IMR-90 (cell line): ENCODE measurements around the gene PRR5. TPM values are rescaled to one million over a fixed set of nuclear protein-coding genes. Genes with fewer than 3 reads are reported as not detected.

ENCODE experiments used
- ATAC-seq: fragments of 200-7000 bp; cut with Tn5 transposase; 2 replicates; pipeline ENCODE4 v1.9.1; 2020; ENCODE audit warnings: low read depth, mild to moderate bottlenecking, moderate library complexity
- BruUV-seq: library from RNA; stranded (reverse); fragments of 400-500 nt; replicated peaks from 2 replicates; lab custom pipeline; 2021; lab: Mats Ljungman, UMichigan
- CTCF ChIA-PET: fragments of 300-600 bp; formaldehyde crosslinking; extraction: SDS; loops from one replicate; lab custom pipeline; 2021; ENCODE audit warnings: antibody characterized with exemption; lab: Yijun Ruan, JAX
- POLR2A ChIA-PET: fragments of 300-600 bp; sonication (Branson Sonifier 250); formaldehyde crosslinking; loops from one replicate; lab custom pipeline; 2022; ENCODE audit warnings: antibody characterized with exemption; ENCODE audit not compliant: unreplicated experiment; lab: Charles Lee
- DNase-seq: peaks from one replicate; pipeline ENCODE4 v3.0.0; 2013
- H2AFZ ChIP-seq: replicated peaks from 2 replicates; pipeline ENCODE3; 2013; ENCODE audit warnings: low read length, mild to moderate bottlenecking; ENCODE audit not compliant: poor library complexity
- H2AK5ac ChIP-seq: 2 replicates; pipeline ENCODE4 v1.6.1; 2013; ENCODE audit warnings: low read depth, low read length, inconsistent platforms
- H2AK9ac ChIP-seq: replicated peaks from 2 replicates; pipeline ENCODE3; 2013; ENCODE audit warnings: mild to moderate bottlenecking, low read depth, low read length, moderate library complexity; ENCODE audit not compliant: poor library complexity
- H2BK120ac ChIP-seq: 2 replicates; pipeline ENCODE4 v1.6.1; 2013; ENCODE audit warnings: low read depth, low read length, inconsistent platforms
- H2BK15ac ChIP-seq: 3 replicates; pipeline ENCODE4 v1.6.1; 2013; ENCODE audit warnings: low read depth, low read length, inconsistent platforms
- H2BK20ac ChIP-seq: 2 replicates; pipeline ENCODE4 v1.6.1; 2013; ENCODE audit warnings: low read depth, mild to moderate bottlenecking, inconsistent platforms, low read length, moderate library complexity
- H2BK5ac ChIP-seq: 2 replicates; pipeline ENCODE4 v1.6.1; 2013; ENCODE audit warnings: mild to moderate bottlenecking, low read depth, low read length, inconsistent platforms; ENCODE audit not compliant: poor library complexity, severe bottlenecking
- H3K14ac ChIP-seq: replicated peaks from 2 replicates; pipeline ENCODE4 v1.6.1; 2013; ENCODE audit warnings: low read depth, low read length, inconsistent platforms
- H3K18ac ChIP-seq: 2 replicates; pipeline ENCODE4 v1.6.1; 2013; ENCODE audit warnings: low read depth, low read length, control low read depth
- H3K23ac ChIP-seq: 2 replicates; pipeline ENCODE4 v1.6.1; 2013; ENCODE audit warnings: low read depth, low read length, inconsistent platforms
- H3K27ac ChIP-seq: 2 replicates; pipeline ENCODE4 v1.5.1; 2013; ENCODE audit warnings: mild to moderate bottlenecking, control low read depth, low read length; ENCODE audit not compliant: insufficient read depth
- H3K27me3 ChIP-seq: 2 replicates; pipeline ENCODE4 v1.6.1; 2013; ENCODE audit warnings: low read length; ENCODE audit not compliant: control insufficient read depth, insufficient read depth
- H3K36me3 ChIP-seq: 2 replicates; pipeline ENCODE4 v1.6.1; 2013; ENCODE audit warnings: low read length, mixed read lengths; ENCODE audit not compliant: control insufficient read depth, insufficient read depth
- H3K4ac ChIP-seq: 2 replicates; pipeline ENCODE4 v1.6.1; 2013; ENCODE audit warnings: low read depth, low read length, inconsistent platforms
- H3K4me1 ChIP-seq: 2 replicates; pipeline ENCODE4 v1.6.1; 2013; ENCODE audit warnings: low read length, mixed read lengths; ENCODE audit not compliant: control insufficient read depth, insufficient read depth
- H3K4me2 ChIP-seq: 2 replicates; pipeline ENCODE4 v1.6.1; 2013; ENCODE audit warnings: low read depth, mild to moderate bottlenecking, control low read depth, low read length, moderate library complexity
- H3K4me3 ChIP-seq: 2 replicates; pipeline ENCODE4 v1.5.1; 2013; ENCODE audit warnings: low read depth, mild to moderate bottlenecking, control low read depth, low read length, moderate library complexity; ENCODE audit not compliant: insufficient read depth
- H3K56ac ChIP-seq: 2 replicates; pipeline ENCODE4 v1.6.1; 2013; ENCODE audit warnings: low read length, inconsistent platforms; ENCODE audit not compliant: insufficient read depth; ENCODE audit errors: extremely low read depth
- H3K79me1 ChIP-seq, 2 experiments: 2 replicates each; pipeline ENCODE4 v1.6.1; 2013; ENCODE audit warnings: low read length in 2 of 2, inconsistent platforms in 1 of 2, low read depth in 1 of 2
- H3K9ac ChIP-seq: 2 replicates; pipeline ENCODE4 v1.6.1; 2013; ENCODE audit warnings: low read depth, low read length, control low read depth
- H3K9me1 ChIP-seq: 2 replicates; pipeline ENCODE4 v1.6.1; 2013; ENCODE audit warnings: low read length, inconsistent platforms; ENCODE audit not compliant: insufficient read depth
- H3K9me3 ChIP-seq: 2 replicates; pipeline ENCODE4 v1.6.1; 2013; ENCODE audit warnings: low read length; ENCODE audit not compliant: control insufficient read depth, insufficient read depth
- H4K20me1 ChIP-seq: 2 replicates; pipeline ENCODE4 v1.6.1; 2013; ENCODE audit warnings: low read length, inconsistent platforms; ENCODE audit not compliant: insufficient read depth
- H4K5ac ChIP-seq: 2 replicates; pipeline ENCODE4 v1.6.1; 2013; ENCODE audit warnings: mild to moderate bottlenecking, low read depth, low read length, control low read depth
- H4K8ac ChIP-seq, 2 experiments: 2 replicates each; pipeline ENCODE4 v1.6.1; 2013; ENCODE audit warnings: low read depth in 2 of 2, low read length in 2 of 2, control low read depth in 1 of 2, inconsistent platforms in 1 of 2
- H4K91ac ChIP-seq: 2 replicates; pipeline ENCODE4 v1.6.1; 2013; ENCODE audit warnings: low read depth, low read length, inconsistent platforms; ENCODE audit not compliant: insufficient read depth
- BHLHE40 ChIP-seq: fragments of 150-350 bp; IDR thresholded peaks from 2 replicates; pipeline ENCODE4 v1.6.1; 2016; ENCODE audit warnings: mild to moderate bottlenecking, low read depth, low read length
- CEBPB ChIP-seq: IDR thresholded peaks from 2 replicates; pipeline ENCODE4 v1.6.1; 2012; ENCODE audit warnings: low read depth, low read length, improper control_type of control experiment
- CHD1 ChIP-seq: IDR thresholded peaks from 2 replicates; pipeline ENCODE4 v1.6.1; 2012; ENCODE audit warnings: low read depth, low read length, improper control_type of control experiment
- CTCF ChIP-seq: conservative IDR thresholded peaks from 2 replicates; pipeline ENCODE4 v1.5.1; 2012; ENCODE audit warnings: mild to moderate bottlenecking, low read depth, low read length, improper control_type of control experiment
- FOS ChIP-seq: fragments of 150-350 bp; IDR thresholded peaks from 2 replicates; pipeline ENCODE4 v1.6.1; 2016; ENCODE audit warnings: low read depth, low read length
- MAFK ChIP-seq: IDR thresholded peaks from 2 replicates; pipeline ENCODE4 v1.6.1; 2012; ENCODE audit warnings: low read depth, low read length, improper control_type of control experiment
- MXI1 ChIP-seq: IDR thresholded peaks from 2 replicates; pipeline ENCODE4 v1.6.1; 2012; ENCODE audit warnings: low read depth, mild to moderate bottlenecking, low read length, moderate library complexity, borderline replicate concordance
- NFE2L2 ChIP-seq: fragments of 150-350 bp; IDR thresholded peaks from 2 replicates; pipeline ENCODE4 v1.6.1; 2016; ENCODE audit warnings: low read depth, mild to moderate bottlenecking, low read length
- RAD21 ChIP-seq: IDR thresholded peaks from 2 replicates; pipeline ENCODE4 v1.6.1; 2012; ENCODE audit warnings: low read length, improper control_type of control experiment
- RCOR1 ChIP-seq: IDR thresholded peaks from 2 replicates; pipeline ENCODE4 v1.6.1; 2012; ENCODE audit warnings: mild to moderate bottlenecking, low read length, improper control_type of control experiment; ENCODE audit not compliant: insufficient replicate concordance
- RFX5 ChIP-seq: IDR thresholded peaks from 2 replicates; pipeline ENCODE4 v1.8.0; 2012; ENCODE audit warnings: low read depth, mild to moderate bottlenecking, low read length, moderate library complexity
- SMC3 ChIP-seq: fragments of 150-350 bp; IDR thresholded peaks from 2 replicates; pipeline ENCODE4 v1.6.1; 2016; ENCODE audit warnings: low read depth, mild to moderate bottlenecking, antibody characterized with exemption, low read length, moderate library complexity
- USF2 ChIP-seq: fragments of 150-350 bp; IDR thresholded peaks from 2 replicates; pipeline ENCODE4 v1.6.1; 2017; ENCODE audit warnings: mild to moderate bottlenecking, antibody characterized with exemption, low read length, low read depth
- WGBS, 2 experiments: methylation state at CpG; one replicate each; pipeline versions ENCODE4 v1.1.5 to v1.1.7; 2013; ENCODE audit warnings: missing lambda C conversion rate in 2 of 2; ENCODE audit not compliant: insufficient read length in 1 of 2; ENCODE audit errors: extremely low coverage in 2 of 2; 5-methylcytosine and 5-hydroxymethylcytosine counted together
- dilution Hi-C: fragments of 300-500 bp; cut with HindIII; formaldehyde crosslinking; loops from one replicate; pipeline ENCODE4 v1.14.3; 2018; ENCODE audit warnings: low sequenced_read_pairs; ENCODE audit not compliant: unreplicated experiment
- in situ Hi-C: fragments of 300-500 bp; cut with MboI; formaldehyde crosslinking; loops from 3 replicates; pipeline ENCODE4 v1.14.3; 2019; ENCODE audit warnings: low sequenced_read_pairs, inconsistent platforms, mixed read lengths
- intact Hi-C: fragments of 100-400 bp; cut with micrococcal nuclease; formaldehyde crosslinking; loops from 2 replicates; pipeline ENCODE4 v1.10.0; 2022
- polyA plus RNA-seq, 3 experiments: library from polyadenylated mRNA; depleted of rRNA; stranded (reverse); fragments of >200 nt; gene quantifications; 2 replicates each; pipeline ENCODE4 v1.2.3, GENCODE V29; 2012; ENCODE audit warnings: low replicate concordance in 1 of 3
- total RNA-seq: library from RNA; depleted of rRNA; stranded (reverse); fragments of >200 nt; gene quantifications from 2 replicates; pipeline ENCODE4 v1.2.3, GENCODE V29; 2012

The PRR5 gene
- total and polyA plus RNA-seq, 2 of the 4 experiments (the other 2 are of a cell fraction): 8.1 to 24.3 TPM

GRCh38 chr22:44673406-44673805, 28.6 kb upstream of the PRR5 start:
- Histone ChIP-seq H3K27me3 (no peaks in the 10 kb centered on the region; the same call in 1 of the 2 replicates), H3K4me3 (no peak overlapping the region), H3K79me1 (peaks cover 6 to 28% of the 10 kb centered on the region in 2 experiments; a peak in 2 of 4 replicates), H4K8ac (no peak overlapping the region), H4K91ac (no peak overlapping the region), H3K9me3 (no peaks in the 10 kb centered on the region), H3K14ac (no peak overlapping the region), H3K27ac (no peak overlapping the region), H4K20me1 (peaks cover 21% of the 10 kb centered on the region), H2BK20ac (no peak overlapping the region), H2AFZ (no peak overlapping the region), H2BK15ac (no peak overlapping the region), H3K36me3 (no peaks in the 10 kb centered on the region; the same call in 1 of the 2 replicates), H2BK5ac (no peak overlapping the region), H4K5ac (no peak overlapping the region), H3K4ac (no peak overlapping the region), H3K56ac (no peak overlapping the region), H2AK5ac (no peak overlapping the region), H3K18ac (no peak overlapping the region), H3K4me1 (peaks cover 18% of the 10 kb centered on the region; the same call in 1 of the 2 replicates), H2BK120ac (no peak overlapping the region), H3K23ac (no peak overlapping the region), H3K9me1 (no peaks in the 10 kb centered on the region), H2AK9ac (no peak overlapping the region), H3K4me2 (no peak overlapping the region), H3K9ac (no peak overlapping the region)
- TF ChIP-seq MXI1 (no peak), USF2 (no peak), RFX5 (no peak), MAFK (no peak), NFE2L2 (no peak), CTCF (no peak), RCOR1 (no peak), CHD1 (no peak), SMC3 (no peak), RAD21 (no peak), FOS (no peak), BHLHE40 (no peak), CEBPB (no peak)
- DNase-seq (no peak), ATAC-seq (no peak)
- no TSS peak for BruUV-seq
- ChIA-PET CTCF (interaction anchor here (0.6 kb wide), 1 partner anchor 1550 kb away, joined by 3 read pairs; no protein-coding TSS in a partner anchor), POLR2A (no interaction called here)
- dilution Hi-C loops (no loop called here), intact Hi-C loops (no loop called here), in situ Hi-C loops (no loop called here)
- WGBS, 2 experiments: no CpG with 5 or more reads among the region's 8 CpGs
